Upper lobe of right lung (tissue), 1 donor: ENCODE data around the gene BCL6B. TPM values are rescaled to one million over a fixed set of nuclear protein-coding genes. Genes with fewer than 3 reads are reported as not detected.
"Not testable (repeated sequence)": the region's sequence is repeated elsewhere in the genome, so short reads cannot be mapped to it uniquely, and the experiment has no call there.

Experiments used
- ATAC-seq: fragments of 200-7000 bp; cut with Tn5 transposase; one replicate; pipeline ENCODE4 v1.9.1; 2020; ENCODE audit warnings: mild to moderate bottlenecking, moderate library complexity
- DNase-seq: peaks from one replicate; pipeline ENCODE4 v3.0.0-alpha.2; 2020
- H3K27ac ChIP-seq: fragments of 200-600 bp; one replicate; pipeline ENCODE4 v1.8.0; 2022
- H3K27me3 ChIP-seq: fragments of 200-600 bp; one replicate; pipeline ENCODE4 v1.8.0; 2022; ENCODE audit warnings: mild to moderate bottlenecking
- H3K36me3 ChIP-seq: fragments of 200-600 bp; one replicate; pipeline ENCODE4 v1.8.0; 2022
- H3K4me1 ChIP-seq: fragments of 200-600 bp; one replicate; pipeline ENCODE4 v1.8.0; 2022
- H3K4me3 ChIP-seq: fragments of 200-600 bp; one replicate; pipeline ENCODE4 v1.8.0; 2022; ENCODE audit warnings: mild to moderate bottlenecking
- H3K9me3 ChIP-seq: fragments of 200-600 bp; one replicate; pipeline ENCODE4 v1.8.0; 2022
- CTCF ChIP-seq: fragments of 200-600 bp; IDR thresholded peaks from one replicate; pipeline ENCODE4 v1.8.0; 2022; ENCODE audit warnings: antibody characterized with exemption
- intact Hi-C: fragments of 100-400 bp; cut with DNase I; formaldehyde crosslinking; loops from one replicate; pipeline ENCODE4 v1.11.0; 2022
- long read RNA-seq: library from polyadenylated mRNA; unstranded; transcript quantifications from one replicate; pipeline ENCODE4 v2.0.0, GENCODE V29; 2021
- total RNA-seq: library from RNA; stranded (reverse); fragmentation: NEBNext Ultra II Directional; extraction: Animal tissue kit (Norgen Biotek cat#: 25700); gene quantifications from one replicate; pipeline ENCODE4 v1.2.1, GENCODE V29; 2021
- donor health status: DM: no; HTN: yes; CAD: no; lungs with severe emphysema.

Gene BCL6B
- 42.6 TPM for total RNA-seq
- long read RNA-seq, partial matches to known transcripts: 14 of 25 reads
- long read RNA-seq, other reads (novel, unspliced or antisense): 7 of 25 reads

- Histone ChIP-seq H3K27ac (peak within 1 kb of the TSS; percentile 85), H3K4me3 (peak within 1 kb of the TSS; percentile 49), H3K27me3 (no peaks in the 10 kb centered on the region), H3K36me3 (no peaks in the 10 kb centered on the region), H3K4me1 (peaks cover 30% of the 10 kb centered on the region), H3K9me3 (no peaks in the 10 kb centered on the region)
- peak; percentile 71 for DNase-seq
- intact Hi-C loops: no loop called here
- no peak for TF ChIP-seq CTCF
- no peak for ATAC-seq
These were observed at the start of gene BCL6B for GRCh38 chr17:7022781-7023571. TSS of gene BCL6B (plus strand) at chr17:7023050. CDS start at chr17:7023672, 622 bp downstream.

DNA sequence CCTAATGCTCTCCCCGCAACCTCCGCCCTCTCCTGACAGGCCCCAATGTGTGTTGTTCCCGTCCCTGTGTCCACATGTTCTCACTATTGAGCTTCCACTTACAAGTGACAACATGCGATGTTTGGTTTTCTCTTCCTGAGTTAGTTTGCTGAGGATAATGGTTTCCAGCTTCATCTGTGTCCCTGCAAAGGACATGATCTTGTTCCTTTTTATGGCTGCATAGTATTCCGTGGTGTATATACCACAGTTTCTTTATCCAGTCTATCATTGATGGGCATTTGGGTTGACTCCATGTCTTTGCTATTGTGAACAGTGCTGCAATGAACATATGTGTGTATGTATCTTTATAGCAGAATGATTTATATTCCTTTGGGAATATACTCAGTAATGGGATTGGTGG, 43.4 kb upstream of the BCL6B start:
- H3K36me3 ChIP-seq, H3K27me3 ChIP-seq, DNase-seq, H3K9me3 ChIP-seq, H3K4me1 ChIP-seq, intact Hi-C loops, ATAC-seq, H3K27ac ChIP-seq, H3K4me3 ChIP-seq: not testable (repeated sequence)

DNA sequence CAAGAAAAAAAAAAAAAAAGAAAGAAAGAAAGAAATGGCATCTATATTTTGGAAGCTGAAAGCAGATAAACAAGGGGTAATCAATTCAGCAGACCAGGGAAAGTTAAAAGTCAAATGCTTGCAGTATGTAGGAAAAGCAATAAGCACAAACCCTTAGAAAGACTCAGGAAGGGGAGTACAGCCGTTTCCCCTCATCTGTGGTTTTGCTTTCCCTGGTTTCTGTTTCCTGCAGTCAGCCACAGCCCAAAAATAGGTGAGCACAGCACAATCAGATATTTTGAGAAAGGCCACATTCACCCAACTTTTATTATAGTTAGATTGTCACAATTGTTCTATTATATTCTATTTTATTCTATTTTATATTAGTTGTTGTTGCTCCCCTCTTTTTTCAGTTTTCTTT, 41.4 kb upstream of the BCL6B start:
- no peak for DNase-seq
- Histone ChIP-seq H3K4me1 (no peaks in the 10 kb centered on the region), H3K27ac (no peak overlapping the region), H3K27me3 (no peaks in the 10 kb centered on the region), H3K36me3 (no peaks in the 10 kb centered on the region), H3K9me3 (no peaks in the 10 kb centered on the region), H3K4me3 (no peak overlapping the region)
- ATAC-seq: no peak
- intact Hi-C loops: no loop called here
- TF ChIP-seq CTCF: no peak

DNA sequence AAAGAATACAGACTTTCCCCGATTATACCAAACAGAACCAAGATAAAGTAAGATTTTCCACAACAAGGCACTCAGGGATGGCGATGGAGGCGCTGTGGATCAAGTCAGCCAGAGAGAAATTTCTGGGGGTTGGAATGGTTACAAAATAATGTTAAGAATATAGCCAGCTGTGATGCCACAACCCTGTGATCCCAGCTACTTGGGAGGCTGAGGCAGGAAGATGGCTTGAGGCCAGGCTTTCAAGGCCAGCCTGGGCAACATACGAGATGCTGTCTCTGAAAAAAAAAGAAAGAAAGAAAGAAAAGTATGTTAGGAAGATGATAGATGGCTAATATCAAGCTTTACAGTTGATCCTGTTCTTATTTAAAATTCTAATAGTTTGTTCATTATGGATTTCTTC, 37.6 kb upstream of the BCL6B start:
- H3K27me3 ChIP-seq: no peaks in the 10 kb centered on the region
- H3K4me3 ChIP-seq: no peak overlapping the region
- no peaks in the 10 kb centered on the region for H3K36me3 ChIP-seq
- no peak for DNase-seq
- no peaks in the 10 kb centered on the region for H3K9me3 ChIP-seq
- intact Hi-C loops: no loop called here
- no peak for TF ChIP-seq CTCF
- ATAC-seq: no peak
- H3K27ac ChIP-seq: no peak overlapping the region
- no peaks in the 10 kb centered on the region for H3K4me1 ChIP-seq

DNA sequence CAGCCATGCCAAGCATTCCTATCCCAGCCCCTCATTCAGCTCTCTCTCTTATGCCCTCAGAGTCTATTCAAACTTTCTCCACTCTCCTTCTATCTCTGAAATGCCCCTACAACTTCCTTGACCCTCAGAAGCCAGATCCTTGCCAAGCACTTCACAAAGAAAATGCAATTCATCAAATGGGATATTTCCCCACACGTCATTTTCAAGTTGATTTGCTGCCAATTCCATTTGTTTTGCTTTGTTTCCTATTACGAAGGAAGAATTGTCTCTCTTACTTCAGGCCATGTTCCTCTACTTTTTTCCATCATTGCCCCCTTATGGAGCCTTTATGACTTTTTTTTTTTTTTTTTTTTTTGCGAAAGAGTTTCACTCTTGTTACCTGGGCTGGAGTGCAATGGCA, 36.2 kb upstream of the BCL6B start:
- Histone ChIP-seq H3K27ac (no peak overlapping the region), H3K4me3 (no peak overlapping the region), H3K27me3 (no peaks in the 10 kb centered on the region), H3K36me3 (no peaks in the 10 kb centered on the region), H3K4me1 (no peaks in the 10 kb centered on the region), H3K9me3 (no peaks in the 10 kb centered on the region)
- ATAC-seq (no peak), DNase-seq (no peak)
- intact Hi-C loops: no loop called here
- TF ChIP-seq CTCF: no peak

GRCh38 chr17:6989779-6990178, 33.1 kb upstream of the BCL6B start:
- no peak overlapping the region for H3K27ac ChIP-seq
- intact Hi-C loops: no loop called here
- DNase-seq: no peak
- H3K9me3 ChIP-seq: no peaks in the 10 kb centered on the region
- H3K4me1 ChIP-seq: no peaks in the 10 kb centered on the region
- H3K4me3 ChIP-seq: no peak overlapping the region
- H3K27me3 ChIP-seq: no peaks in the 10 kb centered on the region
- H3K36me3 ChIP-seq: no peaks in the 10 kb centered on the region
- no peak for ATAC-seq
- TF ChIP-seq CTCF: no peak

GRCh38 chr17:6993613-6994056, 29.2 kb upstream of the BCL6B start:
- H3K4me3 ChIP-seq, H3K27me3 ChIP-seq, H3K36me3 ChIP-seq, H3K27ac ChIP-seq, H3K4me1 ChIP-seq, DNase-seq, H3K9me3 ChIP-seq, ATAC-seq, intact Hi-C loops: not testable (repeated sequence)
